ENCODE results near the gene TMED8.
"Not testable (repeated sequence)": the region's sequence is repeated elsewhere in the genome, so short reads cannot be mapped to it uniquely, and the experiment has no call there.

The TMED8 gene

GRCh38 chr14:77359626-77360025 is 17.3 kb downstream of the TMED8 start:
- no peak for DNase-seq

- DNase-seq, result no peak
These were observed 20.0 kb downstream of the TMED8 start for GRCh38 chr14:77356899-77357298.

- no peak for DNase-seq
These were observed 21.1 kb downstream of the TMED8 start for GRCh38 chr14:77355811-77356210.

GRCh38 chr14:77353469-77354141 is 23.3 kb downstream of the TMED8 start:
- DNase-seq, result no peak

GRCh38 chr14:77347751-77348150 is 29.1 kb downstream of the TMED8 start:
- DNase-seq, result no peak

GRCh38 chr14:77346495-77346894 is 30.4 kb downstream of the TMED8 start:
- no peak for DNase-seq

- DNase-seq, result no peak
These were observed 32.4 kb downstream of the TMED8 start for GRCh38 chr14:77344377-77344996.

- no peak for DNase-seq
These were observed 33.2 kb downstream of the TMED8 start for GRCh38 chr14:77343662-77344061.

- no peak for DNase-seq
These were observed 34.0 kb downstream of the TMED8 start for GRCh38 chr14:77342726-77343397.

- no peak for DNase-seq
These were observed 36.5 kb downstream of the TMED8 start for GRCh38 chr14:77340389-77340788.

GRCh38 chr14:77339407-77339806 is 37.5 kb downstream of the TMED8 start:
- no peak for DNase-seq

- DNase-seq, result no peak
These were observed 38.6 kb downstream of the TMED8 start for GRCh38 chr14:77338302-77338701.

GRCh38 chr14:77337880-77338279 is 39.0 kb downstream of the TMED8 start:
- DNase-seq, result no peak

GRCh38 chr14:77337255-77337654 is 39.6 kb downstream of the TMED8 start:
- DNase-seq, result not testable (repeated sequence)

- no peak for DNase-seq
These were observed 41.3 kb downstream of the TMED8 start for GRCh38 chr14:77335576-77335975.

- DNase-seq, result no peak
These were observed 47.0 kb downstream of the TMED8 start for GRCh38 chr14:77329872-77330271.

GRCh38 chr14:77327111-77327510 is 49.8 kb downstream of the TMED8 start:
- DNase-seq, result no peak

GRCh38 chr14:77325746-77326094 is 51.2 kb downstream of the TMED8 start:
- no peak for DNase-seq

- no peak for DNase-seq
These were observed 51.8 kb downstream of the TMED8 start for GRCh38 chr14:77324816-77325745.

GRCh38 chr14:77324289-77324688 is 52.6 kb downstream of the TMED8 start:
- no peak for DNase-seq

- no peak for DNase-seq
These were observed 53.3 kb downstream of the TMED8 start for GRCh38 chr14:77323571-77323970.

- no peak for DNase-seq
These were observed 53.9 kb downstream of the TMED8 start for GRCh38 chr14:77322951-77323350.

- no peak for DNase-seq
These were observed 54.5 kb downstream of the TMED8 start for GRCh38 chr14:77322250-77322902.
